ENCODE measurements around the gene MTG1. TPM values are rescaled to one million over a fixed set of nuclear protein-coding genes. Genes with fewer than 3 reads are reported as not detected.

MTG1 gene
- total RNA-seq, 1 experiment from 2014 or later = 83.3 TPM

- Histone ChIP-seq H3K27ac (ENCODE audit: low read depth, low read length, poor library complexity, severe bottlenecking) (no peak overlapping the region), H3K4me1 (ENCODE audit: insufficient read depth, low read length, poor library complexity, severe bottlenecking) (no peaks in the 10 kb centered on the region), H3K4me3 (ENCODE audit: low read depth, low read length, poor library complexity, severe bottlenecking) (no peak overlapping the region), H3K9me3 (ENCODE audit: low read depth, low read length, poor library complexity, severe bottlenecking) (no peaks in the 10 kb centered on the region), H3K36me3 (ENCODE audit: insufficient read depth, low read length, poor library complexity, severe bottlenecking) (no peaks in the 10 kb centered on the region), H3K27me3 (replicated peaks; ENCODE audit: insufficient read depth, low read depth, low read length, poor library complexity) (no peaks in the 10 kb centered on the region)
- POLR2A ChIA-PET (ENCODE audit: low non-redundant PET) = no interaction called here
- DNase-seq (ENCODE audit: low spot score) = no peak
- intact Hi-C loops (cut with micrococcal nuclease; ENCODE audit: unreplicated experiment) = no loop called here
- CTCF ChIA-PET = no interaction called here
- no TSS peak for BruUV-seq (replicated peaks)
- TF ChIP-seq EZH2 (IDR thresholded peaks at IDR 0.05; ENCODE audit: borderline replicate concordance, low read depth, low read length, poor library complexity, severe bottlenecking) (no peak), CTCF (conservative IDR thresholded peaks at IDR 0.05; ENCODE audit: low read depth, low read length) (no peak)
Observed at GRCh38 chr10:133353202-133353959, 40.6 kb upstream of the MTG1 start.

- no peaks in the 10 kb centered on the region for H3K36me3 ChIP-seq (ENCODE audit: insufficient read depth, low read length, poor library complexity, severe bottlenecking)
- CTCF ChIA-PET = no interaction called here
- no peaks in the 10 kb centered on the region for H3K27me3 ChIP-seq (replicated peaks; ENCODE audit: insufficient read depth, low read depth, low read length, poor library complexity)
- no peak overlapping the region for H3K4me3 ChIP-seq (ENCODE audit: low read depth, low read length, poor library complexity, severe bottlenecking)
- no peaks in the 10 kb centered on the region for H3K9me3 ChIP-seq (ENCODE audit: low read depth, low read length, poor library complexity, severe bottlenecking)
- no peak overlapping the region for H3K27ac ChIP-seq (ENCODE audit: low read depth, low read length, poor library complexity, severe bottlenecking)
- POLR2A ChIA-PET (ENCODE audit: low non-redundant PET) = no interaction called here
- BruUV-seq (replicated peaks) = no TSS peak
- no peak for DNase-seq (ENCODE audit: low spot score)
- TF ChIP-seq CTCF (conservative IDR thresholded peaks at IDR 0.05; ENCODE audit: low read depth, low read length) (no peak), EZH2 (IDR thresholded peaks at IDR 0.05; ENCODE audit: borderline replicate concordance, low read depth, low read length, poor library complexity, severe bottlenecking) (no peak)
- intact Hi-C loops (cut with micrococcal nuclease; ENCODE audit: unreplicated experiment) = no loop called here
- no peaks in the 10 kb centered on the region for H3K4me1 ChIP-seq (ENCODE audit: insufficient read depth, low read length, poor library complexity, severe bottlenecking)
Observed at GRCh38 chr10:133353988-133354605, 39.9 kb upstream of the MTG1 start.

GRCh38 chr10:133354672-133355240 lies 39.2 kb upstream of the MTG1 start:
- CTCF ChIA-PET = no interaction called here
- TF ChIP-seq CTCF (conservative IDR thresholded peaks at IDR 0.05; ENCODE audit: low read depth, low read length) = no peak
- TF ChIP-seq EZH2 (IDR thresholded peaks at IDR 0.05; ENCODE audit: borderline replicate concordance, low read depth, low read length, poor library complexity, severe bottlenecking) = no peak
- no TSS peak for BruUV-seq (replicated peaks)
- POLR2A ChIA-PET (ENCODE audit: low non-redundant PET) = no interaction called here
- H3K36me3 ChIP-seq (ENCODE audit: insufficient read depth, low read length, poor library complexity, severe bottlenecking) = no peaks in the 10 kb centered on the region
- no peaks in the 10 kb centered on the region for H3K9me3 ChIP-seq (ENCODE audit: low read depth, low read length, poor library complexity, severe bottlenecking)
- no peak for DNase-seq (ENCODE audit: low spot score)
- no peak overlapping the region for H3K27ac ChIP-seq (ENCODE audit: low read depth, low read length, poor library complexity, severe bottlenecking)
- H3K4me1 ChIP-seq (ENCODE audit: insufficient read depth, low read length, poor library complexity, severe bottlenecking) = no peaks in the 10 kb centered on the region
- no peak overlapping the region for H3K4me3 ChIP-seq (ENCODE audit: low read depth, low read length, poor library complexity, severe bottlenecking)
- H3K27me3 ChIP-seq (replicated peaks; ENCODE audit: insufficient read depth, low read depth, low read length, poor library complexity) = no peaks in the 10 kb centered on the region
- intact Hi-C loops (cut with micrococcal nuclease; ENCODE audit: unreplicated experiment) = no loop called here
